HEK293 (cell line): ENCODE data around the gene SAPCD1.
A peak's percentile ranks its signal among the peaks of the same experiment; 100 is the strongest.

Source experiments
- ELK4 ChIP-seq: IDR thresholded peaks from 2 replicates; pipeline ENCODE4 v1.6.1; 2011; ENCODE audit warnings: mild to moderate bottlenecking, low read depth, low read length, borderline replicate concordance
- KLF16 ChIP-seq: fragments of 450-650 bp; formaldehyde crosslinking; IDR thresholded peaks from 2 replicates; pipeline ENCODE4 v1.5.1; 2017; ENCODE audit warnings: missing biosample characterization, missing genetic modification characterization
- KLF17 ChIP-seq: fragments of 450-650 bp; formaldehyde crosslinking; IDR thresholded peaks from 2 replicates; pipeline ENCODE4 v1.5.1; 2016; ENCODE audit warnings: missing biosample characterization, missing genetic modification characterization
- MYNN ChIP-seq: fragments of 450-650 bp; formaldehyde crosslinking; IDR thresholded peaks from 2 replicates; pipeline ENCODE4 v1.5.1; 2016; ENCODE audit warnings: missing biosample characterization, missing genetic modification characterization, borderline replicate concordance
- OSR2 ChIP-seq: fragments of 450-650 bp; formaldehyde crosslinking; IDR thresholded peaks from 2 replicates; pipeline ENCODE4 v1.5.1; 2016; ENCODE audit warnings: missing biosample characterization, missing genetic modification characterization
- PRDM4 ChIP-seq: fragments of 450-650 bp; formaldehyde crosslinking; IDR thresholded peaks from 2 replicates; pipeline ENCODE4 v1.5.1; 2017; ENCODE audit warnings: missing biosample characterization, missing genetic modification characterization
- SP2 ChIP-seq: fragments of 450-650 bp; formaldehyde crosslinking; IDR thresholded peaks from 2 replicates; pipeline ENCODE4 v1.5.1; 2016; ENCODE audit warnings: missing biosample characterization, missing genetic modification characterization
- SP3 ChIP-seq: fragments of 450-650 bp; formaldehyde crosslinking; IDR thresholded peaks from 2 replicates; pipeline ENCODE4 v1.5.1; 2016; ENCODE audit warnings: missing biosample characterization, missing genetic modification characterization
- ZBTB7A ChIP-seq: fragments of 450-650 bp; formaldehyde crosslinking; IDR thresholded peaks from 2 replicates; pipeline ENCODE4 v1.5.1; 2016; ENCODE audit warnings: low read depth, missing biosample characterization, missing genetic modification characterization
- ZNF16 ChIP-seq: fragments of 450-650 bp; formaldehyde crosslinking; IDR thresholded peaks from 2 replicates; pipeline ENCODE4 v1.5.1; 2016; ENCODE audit warnings: low read depth, missing biosample characterization, missing genetic modification characterization
- ZNF202 ChIP-seq: fragments of 450-650 bp; formaldehyde crosslinking; IDR thresholded peaks from 2 replicates; pipeline ENCODE4 v1.5.1; 2016; ENCODE audit warnings: missing biosample characterization, missing genetic modification characterization, borderline replicate concordance
- ZNF223 ChIP-seq: fragments of 450-650 bp; formaldehyde crosslinking; IDR thresholded peaks from 2 replicates; pipeline ENCODE4 v1.5.1; 2016; ENCODE audit warnings: missing biosample characterization, missing genetic modification characterization
- ZNF335 ChIP-seq: fragments of 450-650 bp; formaldehyde crosslinking; conservative IDR thresholded peaks from 2 replicates; pipeline ENCODE4 v1.5.1; 2016; ENCODE audit warnings: missing biosample characterization, missing genetic modification characterization
- ZNF433 ChIP-seq: fragments of 450-650 bp; formaldehyde crosslinking; IDR thresholded peaks from 2 replicates; pipeline ENCODE4 v1.5.1; 2016; ENCODE audit warnings: missing biosample characterization, missing genetic modification characterization, low read depth
- ZNF560 ChIP-seq: fragments of 450-650 bp; formaldehyde crosslinking; IDR thresholded peaks from 2 replicates; pipeline ENCODE4 v1.5.1; 2017; ENCODE audit warnings: missing biosample characterization, missing genetic modification characterization, borderline replicate concordance
- ZNF585B ChIP-seq: fragments of 450-650 bp; formaldehyde crosslinking; IDR thresholded peaks from 2 replicates; pipeline ENCODE4 v1.5.1; 2016; ENCODE audit warnings: missing biosample characterization, missing genetic modification characterization
- ZNF629 ChIP-seq: fragments of 450-650 bp; formaldehyde crosslinking; IDR thresholded peaks from 2 replicates; pipeline ENCODE4 v1.5.1; 2017; ENCODE audit warnings: missing biosample characterization, missing genetic modification characterization
- ZNF639 ChIP-seq: fragments of 450-650 bp; formaldehyde crosslinking; IDR thresholded peaks from 2 replicates; pipeline ENCODE4 v1.5.1; 2016; ENCODE audit warnings: missing biosample characterization, missing genetic modification characterization
- ZNF707 ChIP-seq: fragments of 450-650 bp; formaldehyde crosslinking; IDR thresholded peaks from 2 replicates; pipeline ENCODE4 v1.5.1; 2016; ENCODE audit warnings: missing biosample characterization, missing genetic modification characterization
- ZNF768 ChIP-seq: fragments of 450-650 bp; formaldehyde crosslinking; IDR thresholded peaks from 2 replicates; pipeline ENCODE4 v1.5.1; 2018; ENCODE audit warnings: missing biosample characterization, mild to moderate bottlenecking, missing genetic modification characterization
- ZNF776 ChIP-seq: fragments of 450-650 bp; formaldehyde crosslinking; IDR thresholded peaks from 2 replicates; pipeline ENCODE4 v1.5.0; 2017; ENCODE audit warnings: missing biosample characterization, missing genetic modification characterization, borderline replicate concordance
- ZSCAN23 ChIP-seq: fragments of 450-650 bp; formaldehyde crosslinking; IDR thresholded peaks from 2 replicates; pipeline ENCODE4 v1.5.1; 2016; ENCODE audit warnings: missing biosample characterization, missing genetic modification characterization
- TF ChIP-seq, protein P1 (sequence below): fragments of 450-650 bp; formaldehyde crosslinking; IDR thresholded peaks from 2 replicates; pipeline ENCODE4 v1.5.0; 2017; ENCODE audit warnings: missing biosample characterization, missing genetic modification characterization, borderline replicate concordance
- TF ChIP-seq, protein P2 (sequence below): fragments of 450-650 bp; formaldehyde crosslinking; IDR thresholded peaks from 2 replicates; pipeline ENCODE4; 2016; ENCODE audit warnings: missing biosample characterization, missing genetic modification characterization
- TF ChIP-seq, protein P3 (sequence below): fragments of 450-650 bp; formaldehyde crosslinking; IDR thresholded peaks from 2 replicates; pipeline ENCODE4 v1.5.1; 2016; ENCODE audit warnings: missing biosample characterization, missing genetic modification characterization, low read depth
- TF ChIP-seq, protein P4 (sequence below): fragments of 450-650 bp; formaldehyde crosslinking; IDR thresholded peaks from 2 replicates; pipeline ENCODE4 v1.5.1; 2017; ENCODE audit warnings: missing biosample characterization, missing genetic modification characterization

The SAPCD1 gene

GRCh38 chr6:31794866-31795615, 32.6 kb downstream of the SAPCD1 start (continued):
- TF ChIP-seq, protein P1, sequence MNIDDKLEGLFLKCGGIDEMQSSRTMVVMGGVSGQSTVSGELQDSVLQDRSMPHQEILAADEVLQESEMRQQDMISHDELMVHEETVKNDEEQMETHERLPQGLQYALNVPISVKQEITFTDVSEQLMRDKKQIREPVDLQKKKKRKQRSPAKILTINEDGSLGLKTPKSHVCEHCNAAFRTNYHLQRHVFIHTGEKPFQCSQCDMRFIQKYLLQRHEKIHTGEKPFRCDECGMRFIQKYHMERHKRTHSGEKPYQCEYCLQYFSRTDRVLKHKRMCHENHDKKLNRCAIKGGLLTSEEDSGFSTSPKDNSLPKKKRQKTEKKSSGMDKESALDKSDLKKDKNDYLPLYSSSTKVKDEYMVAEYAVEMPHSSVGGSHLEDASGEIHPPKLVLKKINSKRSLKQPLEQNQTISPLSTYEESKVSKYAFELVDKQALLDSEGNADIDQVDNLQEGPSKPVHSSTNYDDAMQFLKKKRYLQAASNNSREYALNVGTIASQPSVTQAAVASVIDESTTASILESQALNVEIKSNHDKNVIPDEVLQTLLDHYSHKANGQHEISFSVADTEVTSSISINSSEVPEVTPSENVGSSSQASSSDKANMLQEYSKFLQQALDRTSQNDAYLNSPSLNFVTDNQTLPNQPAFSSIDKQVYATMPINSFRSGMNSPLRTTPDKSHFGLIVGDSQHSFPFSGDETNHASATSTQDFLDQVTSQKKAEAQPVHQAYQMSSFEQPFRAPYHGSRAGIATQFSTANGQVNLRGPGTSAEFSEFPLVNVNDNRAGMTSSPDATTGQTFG = no peak
- TF ChIP-seq ZNF335 (tag by site-specific recombination) (0 out of 2 replicates have a peak, but pooled peaks have one; percentile 48), ZNF223 (tag by site-specific recombination) (no peak), ELK4 (no peak), SP3 (no peak; the same call in 1 of the 2 replicates), ZNF560 (tag by site-specific recombination) (no peak), KLF17 (tag by site-specific recombination) (peak; percentile 9; the same call in 1 of the 2 replicates), OSR2 (tag by site-specific recombination) (no peak), ZNF639 (tag by site-specific recombination) (no peak), ZNF629 (tag by site-specific recombination) (no peak), ZNF776 (tag by site-specific recombination) (no peak), ZNF433 (tag by site-specific recombination) (0 out of 2 replicates have a peak, but pooled peaks have one; percentile 4), KLF16 (no peak), ZNF16 (tag by site-specific recombination) (no peak), SP2 (tag by site-specific recombination) (no peak; the same call in 1 of the 2 replicates), ZBTB7A (tag by site-specific recombination) (0 out of 2 replicates have a peak, but pooled peaks have one; percentile 5), PRDM4 (tag by site-specific recombination) (no peak), ZNF707 (tag by site-specific recombination) (no peak), MYNN (tag by site-specific recombination) (no peak), ZNF202 (tag by site-specific recombination) (no peak), ZSCAN23 (tag by site-specific recombination) (no peak), ZNF768 (tag by site-specific recombination) (no peak), ZNF585B (tag by site-specific recombination) (no peak)
- TF ChIP-seq, protein P2, sequence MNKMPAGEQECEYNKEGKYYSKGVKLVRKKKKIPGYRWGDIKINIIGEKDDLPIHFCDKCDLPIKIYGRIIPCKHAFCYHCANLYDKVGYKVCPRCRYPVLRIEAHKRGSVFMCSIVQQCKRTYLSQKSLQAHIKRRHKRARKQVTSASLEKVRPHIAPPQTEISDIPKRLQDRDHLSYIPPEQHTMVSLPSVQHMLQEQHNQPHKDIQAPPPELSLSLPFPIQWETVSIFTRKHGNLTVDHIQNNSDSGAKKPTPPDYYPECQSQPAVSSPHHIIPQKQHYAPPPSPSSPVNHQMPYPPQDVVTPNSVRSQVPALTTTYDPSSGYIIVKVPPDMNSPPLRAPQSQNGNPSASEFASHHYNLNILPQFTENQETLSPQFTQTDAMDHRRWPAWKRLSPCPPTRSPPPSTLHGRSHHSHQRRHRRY (tag by site-specific recombination) = no peak
- TF ChIP-seq, protein P3, sequence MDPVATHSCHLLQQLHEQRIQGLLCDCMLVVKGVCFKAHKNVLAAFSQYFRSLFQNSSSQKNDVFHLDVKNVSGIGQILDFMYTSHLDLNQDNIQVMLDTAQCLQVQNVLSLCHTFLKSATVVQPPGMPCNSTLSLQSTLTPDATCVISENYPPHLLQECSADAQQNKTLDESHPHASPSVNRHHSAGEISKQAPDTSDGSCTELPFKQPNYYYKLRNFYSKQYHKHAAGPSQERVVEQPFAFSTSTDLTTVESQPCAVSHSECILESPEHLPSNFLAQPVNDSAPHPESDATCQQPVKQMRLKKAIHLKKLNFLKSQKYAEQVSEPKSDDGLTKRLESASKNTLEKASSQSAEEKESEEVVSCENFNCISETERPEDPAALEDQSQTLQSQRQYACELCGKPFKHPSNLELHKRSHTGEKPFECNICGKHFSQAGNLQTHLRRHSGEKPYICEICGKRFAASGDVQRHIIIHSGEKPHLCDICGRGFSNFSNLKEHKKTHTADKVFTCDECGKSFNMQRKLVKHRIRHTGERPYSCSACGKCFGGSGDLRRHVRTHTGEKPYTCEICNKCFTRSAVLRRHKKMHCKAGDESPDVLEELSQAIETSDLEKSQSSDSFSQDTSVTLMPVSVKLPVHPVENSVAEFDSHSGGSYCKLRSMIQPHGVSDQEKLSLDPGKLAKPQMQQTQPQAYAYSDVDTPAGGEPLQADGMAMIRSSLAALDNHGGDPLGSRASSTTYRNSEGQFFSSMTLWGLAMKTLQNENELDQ (tag by site-specific recombination) = no peak
- TF ChIP-seq, protein P4, sequence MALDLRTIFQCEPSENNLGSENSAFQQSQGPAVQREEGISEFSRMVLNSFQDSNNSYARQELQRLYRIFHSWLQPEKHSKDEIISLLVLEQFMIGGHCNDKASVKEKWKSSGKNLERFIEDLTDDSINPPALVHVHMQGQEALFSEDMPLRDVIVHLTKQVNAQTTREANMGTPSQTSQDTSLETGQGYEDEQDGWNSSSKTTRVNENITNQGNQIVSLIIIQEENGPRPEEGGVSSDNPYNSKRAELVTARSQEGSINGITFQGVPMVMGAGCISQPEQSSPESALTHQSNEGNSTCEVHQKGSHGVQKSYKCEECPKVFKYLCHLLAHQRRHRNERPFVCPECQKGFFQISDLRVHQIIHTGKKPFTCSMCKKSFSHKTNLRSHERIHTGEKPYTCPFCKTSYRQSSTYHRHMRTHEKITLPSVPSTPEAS = no peak
